GM06990 (cell line): ENCODE results near the gene PPP2R1A.

Experiments
- DNase-seq: peaks from one replicate; pipeline ENCODE4 v3.0.0-alpha.2; 2011; ENCODE audit not compliant: insufficient read length; ENCODE audit errors: extremely low read depth
- H3K27me3 ChIP-seq: replicated peaks from 2 replicates; pipeline ENCODE4 v1.6.0; 2011; ENCODE audit warnings: low read length; ENCODE audit not compliant: control insufficient read depth, insufficient read depth
- H3K36me3 ChIP-seq: 2 replicates; pipeline ENCODE4 v1.5.1; 2011; ENCODE audit warnings: low read length; ENCODE audit not compliant: control insufficient read depth, insufficient read depth
- H3K4me3 ChIP-seq: replicated peaks from 2 replicates; pipeline ENCODE4 v1.5.1; 2011; ENCODE audit warnings: low read depth, mild to moderate bottlenecking, control low read depth, low read length
- CTCF ChIP-seq: IDR thresholded peaks from 2 replicates; pipeline ENCODE4 v1.5.1; 2011; ENCODE audit warnings: low read length, control low read depth, mild to moderate bottlenecking, inconsistent platforms; ENCODE audit not compliant: insufficient read depth, poor library complexity, severe bottlenecking

PPP2R1A gene

GRCh38 chr19:52277471-52277870 is 87.6 kb downstream of the PPP2R1A start:
- no peak overlapping the region for H3K4me3 ChIP-seq
- no peak for DNase-seq
- H3K36me3 ChIP-seq, result no peaks in the 10 kb centered on the region; the same call in none of the 2 replicates
- TF ChIP-seq CTCF, result no peak
- H3K27me3 ChIP-seq, result no peaks in the 10 kb centered on the region
